GM08714 (cell line): ENCODE measurements around the gene NRGN.

Experiments used
- H3K4me3 ChIP-seq: fragments of 200-500 bp; sonication (Bioruptor generic); 2 replicates; pipeline ENCODE4 v1.5.1; 2014; ENCODE audit warnings: mild to moderate bottlenecking, low read length, inconsistent platforms
- ZNF274 ChIP-seq: IDR thresholded peaks from 2 replicates; pipeline ENCODE4 v1.6.1; 2012; ENCODE audit warnings: mild to moderate bottlenecking, low read depth, low read length

Gene NRGN

GRCh38 chr11:124727474-124727873 lies 12.3 kb upstream of the NRGN start:
- H3K4me3 ChIP-seq = no peak overlapping the region
- TF ChIP-seq ZNF274 = no peak

GRCh38 chr11:124728134-124728533 lies 11.6 kb upstream of the NRGN start:
- no peak for TF ChIP-seq ZNF274

DNA sequence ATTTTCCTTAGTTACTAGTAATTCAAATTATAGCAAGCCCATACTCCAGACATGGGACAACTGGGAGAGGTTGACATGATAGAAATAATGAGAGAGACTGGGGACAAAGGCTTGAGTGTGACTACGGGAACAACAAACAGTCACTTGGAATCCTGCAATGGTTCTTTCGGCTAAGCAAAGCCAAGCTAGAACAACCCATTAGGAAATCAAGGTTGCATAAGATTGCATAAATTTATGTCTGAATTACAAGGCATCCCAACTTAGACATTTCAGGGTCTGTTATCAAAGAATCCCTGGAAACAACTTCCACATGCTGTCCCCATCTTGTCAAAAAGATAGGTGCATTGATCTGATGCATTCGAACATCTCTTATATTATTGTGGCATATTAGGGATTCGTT lies 10.2 kb upstream of the NRGN start:
- no peak for TF ChIP-seq ZNF274
- H3K4me3 ChIP-seq = no peak overlapping the region

More at GRCh38 chr11:124728134-124728533, 11.6 kb upstream of the NRGN start:
- no peak overlapping the region for H3K4me3 ChIP-seq

DNA sequence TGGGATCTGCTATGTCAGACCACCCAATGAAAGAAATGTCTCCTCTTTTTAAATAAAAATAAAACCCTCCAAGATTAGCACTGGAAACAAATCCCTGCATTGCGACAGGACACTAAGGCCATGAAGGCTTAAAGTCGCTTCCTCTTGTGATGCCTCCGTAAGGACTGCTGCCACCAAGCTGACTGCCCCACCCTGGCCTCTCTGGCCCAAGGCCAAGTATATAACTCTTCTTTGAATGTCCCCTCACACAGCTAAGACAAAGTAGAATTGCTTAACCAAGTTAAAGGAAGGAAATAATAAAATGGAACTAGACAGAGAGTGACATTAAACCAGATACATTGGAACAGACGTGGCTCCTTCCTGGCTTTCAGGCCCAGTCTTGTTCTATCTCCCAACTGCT lies 7.5 kb upstream of the NRGN start:
- no peak for TF ChIP-seq ZNF274
- H3K4me3 ChIP-seq = no peak overlapping the region

GRCh38 chr11:124736736-124737135 lies 3.0 kb upstream of the NRGN start:
- no peak overlapping the region for H3K4me3 ChIP-seq
- TF ChIP-seq ZNF274 = no peak

GRCh38 chr11:124737638-124738305 lies 2.0 kb upstream of the NRGN start:
- no peak overlapping the region for H3K4me3 ChIP-seq
- TF ChIP-seq ZNF274 = no peak

DNA sequence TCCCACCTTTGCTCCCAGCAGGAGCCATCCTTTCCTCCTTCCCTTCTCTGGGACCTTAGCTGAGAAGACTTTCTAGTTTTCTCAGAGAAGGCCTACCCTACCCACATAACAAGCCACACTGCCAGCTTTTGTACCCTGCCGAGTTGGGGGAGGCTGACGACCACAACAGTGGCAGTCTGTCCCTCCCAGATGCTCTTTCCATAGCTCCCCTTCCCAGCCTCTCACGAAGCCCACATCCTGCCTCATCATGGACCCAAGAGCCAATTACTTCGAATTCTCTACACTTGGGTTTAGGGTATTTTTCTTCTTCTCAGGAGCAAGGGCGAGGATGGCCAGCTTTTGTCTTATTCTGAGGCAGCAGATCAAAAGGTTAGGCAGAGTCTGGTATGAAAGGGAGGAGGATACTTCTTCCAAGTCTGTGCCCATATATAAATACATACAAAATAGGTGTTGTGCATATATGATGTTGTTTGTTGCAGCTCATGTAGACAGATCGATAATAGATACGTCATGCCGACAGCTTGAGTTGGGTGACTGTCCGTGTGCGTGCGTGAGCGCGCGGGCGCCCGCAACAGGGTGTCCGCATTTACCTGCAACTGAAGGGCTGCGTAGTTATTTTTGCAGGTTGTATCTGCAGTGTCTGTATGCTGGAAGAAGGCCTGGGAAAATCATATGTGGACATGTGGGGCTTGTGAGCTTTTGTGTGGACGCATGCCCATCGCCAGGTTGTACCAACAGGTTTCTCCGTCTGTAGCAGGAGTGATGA lies 846 bp upstream of the NRGN start:
- no peak for TF ChIP-seq ZNF274
- peak overlapping the region; percentile 10; the same call in 1 of the 2 replicates for H3K4me3 ChIP-seq

GRCh38 chr11:124740277-124740882 lies 638 bp downstream of the NRGN start:
- TF ChIP-seq ZNF274 = no peak
- H3K4me3 ChIP-seq = peak overlapping the region; percentile 67; the same call in 1 of the 2 replicates

- no peak for TF ChIP-seq ZNF274
- no peak overlapping the region for H3K4me3 ChIP-seq
Measured at GRCh38 chr11:124742555-124742954, 2.8 kb downstream of the NRGN start.

DNA sequence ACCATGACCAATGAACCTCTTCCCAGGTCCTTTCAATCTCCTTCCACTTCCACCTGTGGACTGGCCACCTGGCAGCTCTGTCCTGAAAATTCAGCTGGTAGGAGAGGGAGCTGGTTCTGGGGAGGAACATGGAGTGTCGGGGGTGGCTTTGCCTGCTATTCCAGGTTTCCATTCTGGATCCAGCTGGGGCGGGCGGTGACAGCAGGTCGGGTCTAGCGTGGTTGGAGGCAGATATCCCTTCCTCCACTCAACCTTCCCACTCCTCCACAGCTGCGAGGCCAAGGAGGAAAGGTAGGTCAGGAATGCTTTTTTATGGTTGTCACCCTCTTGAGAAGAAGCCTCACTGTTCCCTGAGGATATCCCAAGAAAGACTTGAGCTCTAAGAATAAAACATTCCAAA lies 3.3 kb downstream of the NRGN start:
- H3K4me3 ChIP-seq = no peak overlapping the region
- no peak for TF ChIP-seq ZNF274

DNA sequence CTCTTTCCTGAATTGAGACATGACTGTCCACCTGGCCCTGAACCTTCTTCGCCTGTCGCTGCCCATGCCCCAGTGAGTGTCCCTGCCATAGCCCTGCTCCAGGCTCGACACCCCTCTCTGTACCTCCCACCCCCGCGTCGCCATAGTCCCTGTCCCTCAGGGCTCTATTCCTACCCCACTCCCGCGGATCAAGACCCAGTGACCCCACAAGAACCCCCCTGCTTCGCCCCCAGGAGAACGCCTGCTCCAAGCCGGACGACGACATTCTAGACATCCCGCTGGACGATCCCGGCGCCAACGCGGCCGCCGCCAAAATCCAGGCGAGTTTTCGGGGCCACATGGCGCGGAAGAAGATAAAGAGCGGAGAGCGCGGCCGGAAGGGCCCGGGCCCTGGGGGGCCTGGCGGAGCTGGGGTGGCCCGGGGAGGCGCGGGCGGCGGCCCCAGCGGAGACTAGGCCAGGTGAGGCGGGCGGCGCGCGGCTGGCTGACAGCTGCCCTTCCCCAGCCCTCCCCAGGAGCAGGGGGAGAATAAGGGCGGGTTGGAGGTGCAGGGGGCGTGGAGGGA lies 5.6 kb downstream of the NRGN start:
- TF ChIP-seq ZNF274 = no peak
- H3K4me3 ChIP-seq = no peak overlapping the region; the same call in 1 of the 2 replicates

DNA sequence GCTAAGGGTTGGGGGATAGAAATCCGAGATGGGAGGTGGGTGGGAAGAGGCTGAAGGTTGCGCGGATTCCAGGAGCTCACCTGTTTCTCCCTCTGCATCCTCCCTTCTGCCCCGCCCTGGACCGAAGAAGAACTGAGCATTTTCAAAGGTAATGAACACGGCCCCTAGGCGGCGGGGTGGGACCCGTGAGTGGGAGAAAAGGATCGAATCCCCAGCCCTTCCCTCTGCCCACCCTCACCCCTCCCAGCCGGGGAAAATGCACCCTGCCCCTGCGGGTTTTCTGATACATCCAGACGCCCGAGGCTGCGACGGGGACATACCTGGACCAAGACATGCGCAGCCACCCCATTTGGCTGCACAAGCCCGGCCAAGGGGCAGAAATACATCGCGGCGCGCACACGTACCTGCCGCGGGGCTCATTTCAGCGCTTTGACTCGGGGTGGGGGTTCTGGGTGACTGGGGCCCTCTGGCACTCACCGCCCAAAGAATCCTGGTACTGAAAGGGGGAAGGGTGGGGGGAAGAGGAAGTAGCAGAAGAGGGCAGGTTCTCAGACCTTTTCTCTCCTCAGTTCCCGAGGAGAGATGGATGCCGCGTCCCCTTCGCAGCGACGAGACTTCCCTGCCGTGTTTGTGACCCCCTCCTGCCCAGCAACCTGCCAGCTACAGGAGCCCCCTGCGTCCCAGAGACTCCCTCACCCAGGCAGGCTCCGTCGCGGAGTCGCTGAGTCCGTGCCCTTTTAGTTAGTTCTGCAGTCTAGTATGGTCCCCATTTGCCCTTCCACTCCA lies 6.3 kb downstream of the NRGN start:
- TF ChIP-seq ZNF274 = no peak
- H3K4me3 ChIP-seq = peak overlapping the region; percentile 66; the same call in 1 of the 2 replicates

GRCh38 chr11:124746621-124747243 lies 7.0 kb downstream of the NRGN start:
- peak overlapping the region; percentile 66; the same call in 1 of the 2 replicates for H3K4me3 ChIP-seq
- TF ChIP-seq ZNF274 = no peak

GRCh38 chr11:124747406-124748099 lies 7.8 kb downstream of the NRGN start:
- H3K4me3 ChIP-seq = no peak overlapping the region
- TF ChIP-seq ZNF274 = no peak
